SK-N-SH treated with all-trans-retinoic acid at 6 μM for 48 hours (cell line): ENCODE measurements around the gene SMNDC1.
"Not testable (repeated sequence)": the region's sequence is repeated elsewhere in the genome, so short reads cannot be mapped to it uniquely, and the experiment has no call there.

ENCODE experiments used
- ATAC-seq: fragments of 200-7000 bp; cut with Tn5 transposase; 3 replicates; pipeline ENCODE4 v1.9.1; 2020; ENCODE audit warnings: mild to moderate bottlenecking, moderate library complexity
- ARNTL ChIP-seq: fragments of 450-650 bp; formaldehyde crosslinking; IDR thresholded peaks from 2 replicates; pipeline ENCODE4 v1.5.0; 2020; ENCODE audit warnings: low read depth, mild to moderate bottlenecking, moderate library complexity, borderline replicate concordance
- BACH2 ChIP-seq: fragments of 250-450 bp; sonication (Bioruptor Pico); IDR thresholded peaks from 2 replicates; pipeline ENCODE4 v1.9.0; 2021; ENCODE audit warnings: mild to moderate bottlenecking, borderline replicate concordance
- CREB5 ChIP-seq: fragments of 250-450 bp; sonication (Bioruptor Pico); IDR thresholded peaks from 2 replicates; pipeline ENCODE4 v1.5.1; 2020; ENCODE audit warnings: low read depth, mild to moderate bottlenecking, moderate library complexity
- CSDC2 ChIP-seq: fragments of 250-450 bp; sonication (Bioruptor Pico); IDR thresholded peaks from 2 replicates; pipeline ENCODE4 v1.5.0; 2020; ENCODE audit warnings: mild to moderate bottlenecking, moderate library complexity
- CSRNP3 ChIP-seq: fragments of 250-450 bp; sonication (Bioruptor Pico); IDR thresholded peaks from 2 replicates; pipeline ENCODE4 v1.5.1; 2021; ENCODE audit warnings: mild to moderate bottlenecking, moderate library complexity
- ESRRG ChIP-seq: fragments of 250-450 bp; sonication (Bioruptor Pico); IDR thresholded peaks from 2 replicates; pipeline ENCODE4 v1.6.1; 2021; ENCODE audit warnings: mild to moderate bottlenecking
- GLIS3 ChIP-seq: fragments of 250-450 bp; sonication (Bioruptor Pico); IDR thresholded peaks from 2 replicates; pipeline ENCODE4 v1.5.0; 2020; ENCODE audit warnings: mild to moderate bottlenecking, moderate library complexity
- ISL1 ChIP-seq: fragments of 250-450 bp; sonication (Bioruptor Pico); IDR thresholded peaks from 2 replicates; pipeline ENCODE4 v2.1.2; 2022; ENCODE audit warnings: mild to moderate bottlenecking, moderate library complexity
- OSR1 ChIP-seq: fragments of 250-450 bp; sonication (Bioruptor Pico); IDR thresholded peaks from 2 replicates; pipeline ENCODE4 v1.8.0; 2022; ENCODE audit warnings: moderate library complexity, mild to moderate bottlenecking, inconsistent platforms
- PATZ1 ChIP-seq: fragments of 250-450 bp; sonication (Bioruptor Pico); IDR thresholded peaks from 2 replicates; pipeline ENCODE4 v1.8.0; 2020; ENCODE audit warnings: mild to moderate bottlenecking, moderate library complexity, borderline replicate concordance
- POU6F1 ChIP-seq: fragments of 250-450 bp; sonication (Bioruptor Pico); IDR thresholded peaks from 2 replicates; pipeline ENCODE4 v1.8.0; 2021; ENCODE audit warnings: low read depth, mild to moderate bottlenecking, moderate library complexity, borderline replicate concordance
- SNAI2 ChIP-seq: fragments of 250-450 bp; sonication (Bioruptor Pico); IDR thresholded peaks from 2 replicates; pipeline ENCODE4 v1.5.0; 2020; ENCODE audit warnings: mild to moderate bottlenecking, moderate library complexity
- TCF4 ChIP-seq: fragments of 250-450 bp; sonication (Bioruptor Pico); IDR thresholded peaks from 2 replicates; pipeline ENCODE4 v1.8.0; 2021; ENCODE audit warnings: mild to moderate bottlenecking, moderate library complexity, borderline replicate concordance
- TOX ChIP-seq: fragments of 250-450 bp; sonication (Bioruptor Pico); IDR thresholded peaks from 2 replicates; pipeline ENCODE4 v1.8.0; 2021; ENCODE audit warnings: mild to moderate bottlenecking, moderate library complexity, borderline replicate concordance
- TSHZ2 ChIP-seq: fragments of 250-450 bp; sonication (Bioruptor Pico); IDR thresholded peaks from 2 replicates; pipeline ENCODE4 v1.5.0; 2020; ENCODE audit warnings: mild to moderate bottlenecking, moderate library complexity
- ZFP3 ChIP-seq: fragments of 250-450 bp; sonication (Bioruptor Pico); IDR thresholded peaks from 2 replicates; pipeline ENCODE4 v1.5.0; 2020; ENCODE audit warnings: mild to moderate bottlenecking, moderate library complexity
- ZFP30 ChIP-seq: fragments of 450-650 bp; formaldehyde crosslinking; IDR thresholded peaks from 2 replicates; pipeline ENCODE4 v1.5.0; 2022; ENCODE audit warnings: mild to moderate bottlenecking, moderate library complexity
- ZNF565 ChIP-seq: fragments of 450-650 bp; formaldehyde crosslinking; conservative IDR thresholded peaks from 2 replicates; pipeline ENCODE4 v1.5.0; 2020; ENCODE audit warnings: low read depth, mild to moderate bottlenecking, moderate library complexity
- ZNF70 ChIP-seq: fragments of 450-650 bp; formaldehyde crosslinking; IDR thresholded peaks from 2 replicates; pipeline ENCODE4 v1.5.0; 2020; ENCODE audit warnings: mild to moderate bottlenecking, moderate library complexity
- ZNF8 ChIP-seq: fragments of 450-650 bp; formaldehyde crosslinking; IDR thresholded peaks from 2 replicates; pipeline ENCODE4 v1.5.0; 2020; ENCODE audit warnings: mild to moderate bottlenecking, moderate library complexity

The SMNDC1 gene

GRCh38 chr10:110274072-110274627 is 30.6 kb downstream of the SMNDC1 start:
- no peak for ATAC-seq
- no peak for TF ChIP-seq GLIS3
- TF ChIP-seq TCF4: no peak
- TF ChIP-seq POU6F1: no peak
- TF ChIP-seq SNAI2: no peak
- no peak for TF ChIP-seq PATZ1 (CRISPR knock-in tag)
- TF ChIP-seq ZFP3 (CRISPR knock-in tag): no peak
- TF ChIP-seq ZNF8 (CRISPR knock-in tag): no peak
- no peak for TF ChIP-seq CSRNP3
- TF ChIP-seq BACH2 (CRISPR knock-in tag): no peak
- TF ChIP-seq ZNF565 (CRISPR knock-in tag): no peak

GRCh38 chr10:110273474-110273873 is 31.2 kb downstream of the SMNDC1 start:
- ATAC-seq: no peak
- no peak for TF ChIP-seq GLIS3
- no peak for TF ChIP-seq SNAI2
- TF ChIP-seq TOX (CRISPR knock-in tag): no peak
- TF ChIP-seq CSRNP3: no peak
- no peak for TF ChIP-seq ISL1 (CRISPR knock-in tag)
- TF ChIP-seq ZNF565 (CRISPR knock-in tag): no peak
- TF ChIP-seq CSDC2 (CRISPR knock-in tag): no peak
- no peak for TF ChIP-seq ZNF70 (CRISPR knock-in tag)
- no peak for TF ChIP-seq ESRRG (CRISPR knock-in tag)
- no peak for TF ChIP-seq OSR1
- TF ChIP-seq, all 23 proteins: peak for 0

- ATAC-seq: not testable (repeated sequence)
These were observed 31.7 kb downstream of the SMNDC1 start for GRCh38 chr10:110272995-110273394.

GRCh38 chr10:110269374-110270318 is 35.1 kb downstream of the SMNDC1 start:
- ATAC-seq: no peak
- no peak for TF ChIP-seq ARNTL (CRISPR knock-in tag)
- no peak for TF ChIP-seq CREB5 (CRISPR knock-in tag)
- TF ChIP-seq CSRNP3: no peak
- no peak for TF ChIP-seq CSDC2 (CRISPR knock-in tag)
- TF ChIP-seq ZNF8 (CRISPR knock-in tag): no peak
- no peak for TF ChIP-seq PATZ1 (CRISPR knock-in tag)
- TF ChIP-seq SNAI2: no peak
- TF ChIP-seq TSHZ2: no peak
- TF ChIP-seq TCF4: no peak
- TF ChIP-seq OSR1: no peak
- no peak for TF ChIP-seq ZFP30 (CRISPR knock-in tag)
